ENCODE measurements around the gene ADAMTS18. TPM values are rescaled to one million over a fixed set of nuclear protein-coding genes. Genes with fewer than 3 reads are reported as not detected.

ADAMTS18 gene
- total RNA-seq, 2 experiments from 2014 or later = not detected

GRCh38 chr16:77323695-77324094, 111.1 kb downstream of the ADAMTS18 start:
- Mint-ChIP-seq H3K27me3 (peaks cover 8% of the 10 kb centered on the region), H3K4me1 (peaks cover 7% of the 10 kb centered on the region), H3K27ac (no peak overlapping the region), H3K36me3 (ENCODE audit: low read depth) (no peaks in the 10 kb centered on the region), H3K9me3 (no peaks in the 10 kb centered on the region), H3K4me3 (no peak overlapping the region)
- ChIA-PET POLR2A (no interaction called here), CTCF (no interaction called here)
- DNase-seq = no peak

GRCh38 chr16:77322757-77323156, 112.1 kb downstream of the ADAMTS18 start:
- no peak overlapping the region for H3K4me3 Mint-ChIP-seq
- no peak overlapping the region for H3K27ac Mint-ChIP-seq
- peaks cover 10% of the 10 kb centered on the region for H3K27me3 Mint-ChIP-seq
- ChIA-PET CTCF (no interaction called here), POLR2A (no interaction called here)
- H3K36me3 Mint-ChIP-seq (ENCODE audit: low read depth) = no peaks in the 10 kb centered on the region
- H3K4me1 Mint-ChIP-seq = peaks cover 7% of the 10 kb centered on the region
- H3K9me3 Mint-ChIP-seq = no peaks in the 10 kb centered on the region
- DNase-seq = no peak

GRCh38 chr16:77317059-77317458, 117.8 kb downstream of the ADAMTS18 start:
- no peak for DNase-seq
- POLR2A ChIA-PET = no interaction called here
- CTCF ChIA-PET = no interaction called here
- no peaks in the 10 kb centered on the region for H3K9me3 Mint-ChIP-seq
- peaks cover 2% of the 10 kb centered on the region for H3K27me3 Mint-ChIP-seq
- no peak overlapping the region for H3K27ac Mint-ChIP-seq
- no peaks in the 10 kb centered on the region for H3K36me3 Mint-ChIP-seq (ENCODE audit: low read depth)
- no peak overlapping the region for H3K4me3 Mint-ChIP-seq
- H3K4me1 Mint-ChIP-seq = no peaks in the 10 kb centered on the region

GRCh38 chr16:77310877-77311276, 124.0 kb downstream of the ADAMTS18 start:
- Mint-ChIP-seq H3K27me3 (no peaks in the 10 kb centered on the region), H3K27ac (no peak overlapping the region), H3K4me1 (peaks cover 10% of the 10 kb centered on the region), H3K9me3 (no peaks in the 10 kb centered on the region), H3K4me3 (no peak overlapping the region), H3K36me3 (ENCODE audit: low read depth) (no peaks in the 10 kb centered on the region)
- ChIA-PET CTCF (no interaction called here), POLR2A (no interaction called here)
- no peak for DNase-seq

GRCh38 chr16:77308163-77308561, 126.7 kb downstream of the ADAMTS18 start:
- Mint-ChIP-seq H3K36me3 (ENCODE audit: low read depth) (no peaks in the 10 kb centered on the region), H3K4me1 (peaks cover 10% of the 10 kb centered on the region), H3K4me3 (no peak overlapping the region), H3K9me3 (no peaks in the 10 kb centered on the region), H3K27ac (no peak overlapping the region), H3K27me3 (no peaks in the 10 kb centered on the region)
- ChIA-PET POLR2A (no interaction called here), CTCF (no interaction called here)
- DNase-seq = no peak

- Mint-ChIP-seq H3K4me3 (no peak overlapping the region), H3K27me3 (no peaks in the 10 kb centered on the region), H3K36me3 (ENCODE audit: low read depth) (no peaks in the 10 kb centered on the region), H3K9me3 (no peaks in the 10 kb centered on the region), H3K27ac (no peak overlapping the region), H3K4me1 (peaks cover 10% of the 10 kb centered on the region)
- CTCF ChIA-PET = no interaction called here
- DNase-seq = no peak
- POLR2A ChIA-PET = no interaction called here
Observed at GRCh38 chr16:77307426-77308162, 127.2 kb downstream of the ADAMTS18 start.

- CTCF ChIA-PET = no interaction called here
- peaks cover 3% of the 10 kb centered on the region for H3K27me3 Mint-ChIP-seq
- H3K4me1 Mint-ChIP-seq = peaks cover 10% of the 10 kb centered on the region
- H3K4me3 Mint-ChIP-seq = no peak overlapping the region
- no peak overlapping the region for H3K27ac Mint-ChIP-seq
- DNase-seq = no peak
- H3K9me3 Mint-ChIP-seq = no peaks in the 10 kb centered on the region
- POLR2A ChIA-PET = no interaction called here
- H3K36me3 Mint-ChIP-seq (ENCODE audit: low read depth) = no peaks in the 10 kb centered on the region
Observed at GRCh38 chr16:77306075-77306474, 128.8 kb downstream of the ADAMTS18 start.

GRCh38 chr16:77304877-77305276, 130.0 kb downstream of the ADAMTS18 start:
- Mint-ChIP-seq H3K9me3 (no peaks in the 10 kb centered on the region), H3K36me3 (ENCODE audit: low read depth) (no peaks in the 10 kb centered on the region), H3K27me3 (peaks cover 3% of the 10 kb centered on the region), H3K4me1 (peaks cover 10% of the 10 kb centered on the region), H3K4me3 (no peak overlapping the region), H3K27ac (no peak overlapping the region)
- DNase-seq = no peak
- ChIA-PET POLR2A (no interaction called here), CTCF (interaction anchor here (0.6 kb wide), 1 partner anchor 71 kb away, joined by 4 read pairs; no protein-coding TSS in a partner anchor)

- Mint-ChIP-seq H3K27ac (no peak overlapping the region), H3K27me3 (peaks cover 5% of the 10 kb centered on the region), H3K4me1 (peaks cover 10% of the 10 kb centered on the region), H3K4me3 (no peak overlapping the region), H3K9me3 (no peaks in the 10 kb centered on the region), H3K36me3 (ENCODE audit: low read depth) (no peaks in the 10 kb centered on the region)
- POLR2A ChIA-PET = no interaction called here
- no peak for DNase-seq
- CTCF ChIA-PET = interaction anchor here (0.6 kb wide), 1 partner anchor 72 kb away, joined by 4 read pairs; no protein-coding TSS in a partner anchor
Observed at GRCh38 chr16:77304134-77304533, 130.7 kb downstream of the ADAMTS18 start.

- ChIA-PET CTCF (no interaction called here), POLR2A (no interaction called here)
- Mint-ChIP-seq H3K36me3 (ENCODE audit: low read depth) (no peaks in the 10 kb centered on the region), H3K4me3 (no peak overlapping the region), H3K9me3 (no peaks in the 10 kb centered on the region), H3K27ac (no peak overlapping the region), H3K27me3 (peaks cover 5% of the 10 kb centered on the region), H3K4me1 (peaks cover 4% of the 10 kb centered on the region)
- no peak for DNase-seq
Observed at GRCh38 chr16:77302674-77303073, 132.2 kb downstream of the ADAMTS18 start.

- no peak for DNase-seq
- Mint-ChIP-seq H3K36me3 (ENCODE audit: low read depth) (no peaks in the 10 kb centered on the region), H3K27ac (no peak overlapping the region), H3K4me1 (no peaks in the 10 kb centered on the region), H3K4me3 (no peak overlapping the region), H3K27me3 (peaks cover 5% of the 10 kb centered on the region), H3K9me3 (no peaks in the 10 kb centered on the region)
- ChIA-PET POLR2A (no interaction called here), CTCF (no interaction called here)
Observed at GRCh38 chr16:77302249-77302648, 132.6 kb downstream of the ADAMTS18 start.

- no peaks in the 10 kb centered on the region for H3K36me3 Mint-ChIP-seq (ENCODE audit: low read depth)
- H3K27ac Mint-ChIP-seq = no peak overlapping the region
- CTCF ChIA-PET = no interaction called here
- POLR2A ChIA-PET = no interaction called here
- peaks cover 6% of the 10 kb centered on the region for H3K27me3 Mint-ChIP-seq
- H3K4me1 Mint-ChIP-seq = no peaks in the 10 kb centered on the region
- no peaks in the 10 kb centered on the region for H3K9me3 Mint-ChIP-seq
- DNase-seq = no peak
- no peak overlapping the region for H3K4me3 Mint-ChIP-seq
Observed at GRCh38 chr16:77300256-77300655, 134.6 kb downstream of the ADAMTS18 start.

- Mint-ChIP-seq H3K36me3 (ENCODE audit: low read depth) (no peaks in the 10 kb centered on the region), H3K4me3 (no peak overlapping the region), H3K27ac (no peak overlapping the region), H3K9me3 (no peaks in the 10 kb centered on the region), H3K27me3 (peaks cover 7% of the 10 kb centered on the region), H3K4me1 (no peaks in the 10 kb centered on the region)
- ChIA-PET POLR2A (no interaction called here), CTCF (no interaction called here)
- DNase-seq = no peak
Observed at GRCh38 chr16:77299395-77299794, 135.4 kb downstream of the ADAMTS18 start.
